ENCODE data around the gene DDT.
"Not testable (repeated sequence)": the region's sequence is repeated elsewhere in the genome, so short reads cannot be mapped to it uniquely, and the experiment has no call there.

Gene DDT

DNA sequence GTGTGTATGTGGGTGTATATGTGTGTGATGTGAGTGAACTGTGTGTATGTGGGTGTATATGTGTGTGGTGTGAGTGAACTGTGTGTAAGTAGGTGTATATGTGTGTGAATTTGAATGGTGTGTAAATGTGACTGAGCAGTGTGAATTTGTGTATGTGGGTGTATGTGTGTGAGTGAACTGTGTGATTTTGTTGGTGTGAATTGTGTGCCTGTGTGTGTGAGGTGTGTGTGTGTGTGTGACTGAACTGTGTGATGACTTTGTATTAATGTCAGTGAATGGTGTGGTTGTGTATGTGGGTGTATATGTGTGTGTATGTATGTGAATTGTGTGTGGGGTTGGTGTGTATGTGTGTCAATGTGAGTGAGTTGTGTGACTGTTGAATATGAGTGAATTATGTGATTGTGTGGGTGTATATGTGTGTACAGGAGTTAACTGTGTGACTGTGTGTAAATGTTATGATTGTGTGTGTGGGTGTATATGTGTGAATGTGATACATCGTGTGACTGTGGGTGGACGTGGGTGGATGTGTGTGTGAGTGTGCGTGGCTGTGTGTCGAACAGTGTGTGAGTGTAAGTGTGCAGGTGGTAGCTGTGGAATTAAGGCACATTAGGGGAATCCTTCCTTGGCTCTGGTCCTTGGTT is 12.4 kb upstream of the DDT start:
- DNase-seq, result not testable (repeated sequence)

DNA sequence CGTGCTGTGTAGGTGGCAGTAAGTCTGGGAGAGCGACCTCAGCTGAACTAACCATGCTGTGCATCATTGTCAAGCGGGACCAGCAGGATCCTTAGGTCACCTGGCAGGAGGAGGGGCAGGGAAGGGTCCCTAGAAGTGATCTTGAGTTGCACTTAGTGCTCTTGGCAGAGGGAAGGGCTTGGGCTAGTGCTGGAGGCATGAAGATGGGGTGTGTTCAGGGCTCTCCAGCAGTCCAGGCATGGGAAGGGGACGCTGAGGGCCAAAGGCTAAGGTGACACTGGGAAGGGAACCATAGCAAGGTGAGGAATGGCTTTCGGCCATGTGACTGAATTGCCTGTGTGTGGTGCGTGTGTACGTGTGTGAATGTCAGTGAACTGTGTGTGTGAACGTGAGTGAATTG is 11.8 kb upstream of the DDT start:
- not testable (repeated sequence) for DNase-seq

DNA sequence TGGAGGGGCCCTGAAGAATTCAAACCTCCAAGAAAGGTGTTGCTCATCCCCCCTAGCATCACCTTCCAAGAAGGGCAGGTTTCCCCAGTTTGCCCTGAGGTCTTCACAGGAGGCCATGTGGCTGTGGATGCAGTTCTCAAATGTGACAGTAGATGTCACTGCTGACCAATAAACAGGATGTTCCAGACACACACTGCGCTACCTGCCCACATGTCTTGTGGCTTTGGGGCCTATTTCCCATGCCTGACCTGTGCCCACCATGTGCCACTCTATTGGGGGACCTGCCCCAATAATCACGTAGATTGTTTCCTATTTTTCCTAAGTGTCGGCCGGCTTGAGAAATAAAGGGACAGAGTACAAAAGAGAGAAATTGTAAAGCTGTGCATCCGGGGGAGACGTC is 10.2 kb upstream of the DDT start:
- no peak for DNase-seq

DNA sequence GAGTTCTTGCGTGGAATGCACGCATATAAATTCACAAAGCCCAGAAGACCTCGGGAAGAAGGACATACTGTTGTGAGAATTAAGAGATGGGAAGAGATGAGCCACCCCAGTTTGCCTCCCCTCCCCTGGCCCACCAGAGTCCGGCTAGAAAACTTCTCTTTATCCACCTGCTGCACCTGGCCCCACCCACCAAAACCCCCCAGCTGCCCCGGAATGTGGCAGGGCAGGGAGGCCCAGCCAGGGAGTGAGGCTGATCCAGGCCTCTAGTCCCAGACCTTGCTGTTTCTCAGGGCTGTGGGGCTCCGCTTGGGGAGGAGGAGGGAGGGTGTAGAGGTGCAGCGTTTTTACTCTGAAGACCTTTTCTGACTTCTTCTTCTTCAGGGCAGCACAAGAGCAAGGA is 6.3 kb upstream of the DDT start:
- not testable (repeated sequence) for DNase-seq

DNA sequence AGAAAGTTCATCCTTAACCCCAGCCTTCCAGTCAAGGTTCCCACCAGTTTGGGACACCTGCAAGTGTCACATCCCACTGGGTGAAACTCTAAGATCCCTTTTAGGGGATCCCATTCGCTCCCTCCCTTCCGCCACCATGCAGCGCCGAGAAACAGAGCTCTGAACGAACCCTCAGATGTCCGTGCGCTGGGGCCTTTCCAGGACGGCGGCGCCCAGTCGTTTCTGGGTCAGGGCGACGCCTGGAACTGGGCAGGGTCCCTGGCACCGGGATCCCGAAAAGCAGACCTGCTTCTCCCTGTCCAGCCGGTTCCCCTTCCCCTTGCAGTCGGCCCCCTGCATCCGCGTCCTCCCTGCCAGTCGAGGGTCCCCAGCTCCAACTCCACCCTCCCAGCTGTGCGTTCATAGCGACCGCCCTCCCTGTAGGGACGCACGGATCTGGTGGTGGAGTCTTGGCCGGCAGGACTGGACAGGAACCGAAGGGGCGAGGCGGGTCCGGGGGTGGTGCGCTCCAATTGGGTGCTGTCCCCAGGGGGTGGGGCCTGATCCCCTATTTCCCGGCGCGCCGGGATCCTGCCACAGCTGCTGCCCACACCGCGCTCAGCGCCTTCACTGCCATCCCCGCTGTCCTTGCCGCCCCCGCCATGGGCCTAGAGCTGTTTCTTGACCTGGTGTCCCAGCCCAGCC is 5.5 kb upstream of the DDT start, which contains the start of gene GSTT2:
Gene GSTT2, plus strand, starts transcription at position 578 of the 684 bp plus-strand sequence.
- DNase-seq, result not testable (repeated sequence)

DNA sequence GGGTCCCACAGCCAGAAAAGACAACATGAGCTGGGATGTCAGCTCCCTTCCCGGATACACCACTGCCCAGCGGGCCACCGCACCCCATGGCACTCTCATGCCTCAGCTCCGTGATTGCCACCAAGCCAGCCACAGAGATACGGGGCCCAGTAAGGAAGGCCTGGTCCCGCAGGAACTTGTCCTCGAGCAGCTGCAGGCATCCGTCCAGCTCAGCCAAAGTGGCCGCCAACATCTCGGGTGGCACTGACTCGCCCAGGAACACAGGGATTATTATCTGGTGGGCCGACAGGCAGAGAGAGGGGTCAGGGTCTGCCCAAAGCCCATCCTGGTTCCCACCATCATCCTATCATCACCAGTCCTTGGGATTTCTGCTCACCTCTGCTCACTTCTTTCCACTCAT is 3.1 kb upstream of the DDT start:
- DNase-seq, result not testable (repeated sequence)

DNA sequence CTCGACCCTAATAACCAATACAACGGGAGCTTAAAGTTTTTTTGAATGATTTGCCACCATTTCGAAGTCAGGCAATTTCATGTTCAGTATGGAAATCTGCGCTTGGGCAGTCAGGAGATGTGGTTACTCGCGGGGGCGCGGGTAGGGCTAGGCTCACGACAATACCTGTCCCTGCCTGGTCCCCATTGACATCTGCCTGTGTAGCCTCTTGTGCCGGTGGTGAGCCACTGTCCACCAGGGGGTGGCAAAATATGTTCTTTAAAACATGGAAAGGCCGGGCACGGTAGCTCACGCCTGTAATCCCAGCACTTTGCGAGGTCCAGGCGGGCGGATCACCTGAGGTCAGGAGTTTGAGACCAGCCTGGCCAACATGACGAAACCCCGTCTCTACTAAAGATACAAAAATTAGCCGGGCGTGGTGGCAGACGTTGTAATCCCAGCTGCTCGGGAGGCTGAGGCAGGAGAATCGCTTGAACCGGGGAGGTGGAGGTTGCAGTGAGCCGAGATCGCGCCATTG is 653 bp upstream of the DDT start:
- DNase-seq, result not testable (repeated sequence)

DNA sequence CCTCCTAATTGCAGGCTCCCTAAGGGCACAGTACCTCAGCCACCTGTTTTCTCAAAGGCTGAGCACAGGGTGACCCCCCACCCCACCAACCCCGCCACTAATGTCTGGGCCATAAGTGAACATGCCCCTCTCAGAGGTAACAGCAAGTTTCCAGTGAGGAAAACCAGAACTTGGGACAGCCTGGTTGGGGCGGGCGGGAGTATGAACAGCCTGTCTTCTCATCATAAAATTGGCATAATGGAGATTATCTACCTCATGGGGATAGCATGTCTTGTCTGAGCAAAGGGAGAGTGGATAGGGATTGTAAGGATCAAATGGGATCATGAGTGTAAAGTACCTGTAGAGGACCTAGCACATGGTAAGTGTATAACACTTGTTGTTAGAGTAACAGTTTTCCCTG is 2.3 kb downstream of the DDT start:
- DNase-seq, result not testable (repeated sequence)

DNA sequence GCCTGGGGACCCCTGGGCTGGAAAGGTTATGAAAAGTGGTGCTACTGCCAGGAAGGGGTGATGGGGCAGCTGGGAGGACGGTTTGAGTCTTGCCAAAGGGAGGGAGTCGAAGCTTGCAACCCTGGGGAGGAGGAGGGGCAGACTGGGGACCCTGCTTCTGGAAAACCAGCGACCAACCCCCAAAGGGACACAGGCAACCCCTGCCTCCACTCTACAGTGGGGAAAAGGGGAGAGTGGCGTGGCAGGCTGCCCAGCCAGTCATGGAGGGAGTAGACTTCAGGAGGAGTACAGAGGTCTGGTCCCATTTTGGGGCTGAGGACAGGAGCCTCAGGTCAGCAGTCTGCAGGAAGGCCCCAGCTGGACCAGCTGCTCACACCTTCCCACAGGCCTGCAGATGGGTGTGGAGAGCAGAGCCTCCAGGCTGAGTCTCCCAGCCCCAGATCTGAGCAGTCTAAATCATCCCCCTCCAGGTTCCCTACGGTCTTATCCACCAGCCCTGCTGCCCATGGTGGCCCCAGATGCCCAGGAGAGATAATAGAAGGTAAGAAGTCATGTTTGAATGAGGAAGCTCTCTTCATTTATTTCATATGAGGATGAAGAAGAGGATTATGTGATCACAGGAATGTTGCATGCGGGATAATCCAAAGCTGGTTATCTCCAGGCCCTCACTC is 3.3 kb downstream of the DDT start:
- DNase-seq, result no peak

DNA sequence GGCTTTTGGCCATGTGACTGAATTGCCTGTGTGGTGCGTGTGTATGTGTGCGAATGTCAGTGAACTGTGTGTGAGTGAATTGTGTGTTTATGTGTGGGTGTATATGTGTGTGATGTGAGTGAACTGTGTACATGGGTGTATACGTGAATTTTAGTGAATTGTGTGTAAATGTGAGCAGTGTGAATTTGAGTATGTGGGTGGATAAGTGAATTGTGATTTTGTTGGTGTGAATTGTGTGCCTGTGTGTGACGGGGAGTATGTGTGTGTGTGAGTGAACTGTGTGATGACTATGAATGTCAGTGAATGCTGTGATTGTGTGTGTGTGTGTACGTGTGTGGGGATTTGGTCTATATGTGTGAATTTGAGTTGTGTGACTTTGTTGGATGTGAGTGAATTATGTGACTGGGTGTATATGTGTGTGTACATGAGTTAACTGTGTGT is 4.0 kb downstream of the DDT start:
- no peak for DNase-seq

DNA sequence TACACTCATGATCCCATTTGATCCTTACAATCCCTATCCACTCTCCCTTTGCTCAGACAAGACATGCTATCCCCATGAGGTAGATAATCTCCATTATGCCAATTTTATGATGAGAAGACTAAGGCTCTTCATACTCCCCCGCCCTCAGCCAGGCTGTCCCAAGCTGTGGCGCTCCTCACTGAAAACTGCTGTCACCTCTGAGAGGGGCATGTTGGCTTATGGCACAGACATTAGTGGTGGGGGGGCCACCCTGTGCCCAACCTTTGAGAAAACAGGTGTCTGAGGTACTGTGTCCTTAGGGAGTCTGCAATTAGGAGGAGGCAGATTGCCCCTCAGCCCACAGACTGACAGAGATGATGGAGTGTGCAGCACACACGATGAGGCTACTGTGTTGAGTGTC is 5.2 kb downstream of the DDT start:
- DNase-seq, result no peak

DNA sequence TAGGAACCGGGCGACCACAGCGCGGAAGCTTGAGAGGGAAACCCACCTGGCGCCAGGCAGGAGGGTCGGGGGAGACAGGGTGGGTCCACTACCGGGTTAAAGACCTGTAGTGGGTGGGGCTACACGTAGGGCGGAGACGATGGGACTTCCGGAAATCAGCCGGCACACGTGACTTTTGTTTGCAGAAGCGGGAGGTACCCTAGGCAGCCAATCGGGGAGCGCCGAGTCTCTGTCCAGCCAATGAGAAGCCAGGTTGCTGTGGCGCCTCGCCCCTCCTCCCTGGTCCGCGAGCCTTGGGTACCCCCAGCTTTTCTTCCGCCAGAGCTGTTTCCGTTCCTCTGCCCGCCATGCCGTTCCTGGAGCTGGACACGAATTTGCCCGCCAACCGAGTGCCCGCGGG is 7.7 kb downstream of the DDT start, which contains the start of gene DDTL:
Gene DDTL, plus strand, starts transcription at position 321 of the 400 bp plus-strand sequence. Its CDS starts 27 bp downstream, at position 348.
- DNase-seq, result not testable (repeated sequence)

DNA sequence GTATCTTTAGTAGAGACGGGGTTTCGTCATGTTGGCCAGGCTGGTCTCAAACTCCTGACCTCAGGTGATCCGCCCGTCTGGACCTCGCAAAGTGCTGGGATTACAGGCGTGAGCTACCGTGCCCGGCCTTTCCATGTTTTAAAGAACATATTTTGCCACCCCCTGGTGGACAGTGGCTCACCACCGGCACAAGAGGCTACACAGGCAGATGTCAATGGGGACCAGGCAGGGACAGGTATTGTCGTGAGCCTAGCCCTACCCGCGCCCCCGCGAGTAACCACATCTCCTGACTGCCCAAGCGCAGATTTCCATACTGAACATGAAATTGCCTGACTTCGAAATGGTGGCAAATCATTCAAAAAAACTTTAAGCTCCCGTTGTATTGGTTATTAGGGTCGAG is 8.1 kb downstream of the DDT start:
- not testable (repeated sequence) for DNase-seq

DNA sequence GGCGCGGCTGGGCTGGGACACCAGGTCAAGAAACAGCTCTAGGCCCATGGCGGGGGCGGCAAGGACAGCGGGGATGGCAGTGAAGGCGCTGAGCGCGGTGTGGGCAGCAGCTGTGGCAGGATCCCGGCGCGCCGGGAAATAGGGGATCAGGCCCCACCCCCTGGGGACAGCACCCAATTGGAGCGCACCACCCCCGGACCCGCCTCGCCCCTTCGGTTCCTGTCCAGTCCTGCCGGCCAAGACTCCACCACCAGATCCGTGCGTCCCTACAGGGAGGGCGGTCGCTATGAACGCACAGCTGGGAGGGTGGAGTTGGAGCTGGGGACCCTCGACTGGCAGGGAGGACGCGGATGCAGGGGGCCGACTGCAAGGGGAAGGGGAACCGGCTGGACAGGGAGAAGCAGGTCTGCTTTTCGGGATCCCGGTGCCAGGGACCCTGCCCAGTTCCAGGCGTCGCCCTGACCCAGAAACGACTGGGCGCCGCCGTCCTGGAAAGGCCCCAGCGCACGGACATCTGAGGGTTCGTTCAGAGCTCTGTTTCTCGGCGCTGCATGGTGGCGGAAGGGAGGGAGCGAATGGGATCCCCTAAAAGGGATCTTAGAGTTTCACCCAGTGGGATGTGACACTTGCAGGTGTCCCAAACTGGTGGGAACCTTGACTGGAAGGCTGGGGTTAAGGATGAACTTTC is 13.0 kb downstream of the DDT start, which contains the start of gene GSTT2B:
Gene GSTT2B, minus strand, starts transcription at position 112 of the 688 bp plus-strand sequence. Its CDS starts 64 bp downstream, at position 48.
- not testable (repeated sequence) for DNase-seq

DNA sequence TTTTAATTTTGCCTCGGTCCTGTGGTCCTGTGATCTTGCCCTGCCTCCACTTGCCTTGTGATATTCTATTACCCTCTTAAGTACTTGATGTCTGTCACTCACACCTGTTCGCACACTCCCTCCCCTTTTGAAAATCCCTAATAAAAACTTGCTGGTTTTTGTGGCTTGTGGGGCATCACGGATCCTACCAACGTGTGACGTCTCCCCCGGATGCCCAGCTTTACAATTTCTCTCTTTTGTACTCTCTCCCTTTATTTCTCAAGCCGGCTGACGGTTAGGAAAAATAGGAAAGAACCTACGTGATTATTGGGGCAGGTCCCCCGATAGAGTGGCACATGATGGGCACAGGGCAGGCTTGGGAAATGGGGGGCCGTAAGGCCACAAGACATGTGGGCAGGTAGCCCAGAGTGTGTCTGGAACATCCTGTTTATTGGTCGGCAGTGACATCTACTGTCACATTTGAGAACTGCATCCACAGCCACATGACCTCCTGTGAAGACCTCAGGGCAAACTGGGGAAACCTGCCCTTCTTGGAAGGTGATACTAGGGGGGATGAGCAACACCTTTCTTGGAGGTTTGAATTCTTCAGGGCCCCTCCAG is 17.8 kb downstream of the DDT start:
- DNase-seq, result not testable (repeated sequence)

DNA sequence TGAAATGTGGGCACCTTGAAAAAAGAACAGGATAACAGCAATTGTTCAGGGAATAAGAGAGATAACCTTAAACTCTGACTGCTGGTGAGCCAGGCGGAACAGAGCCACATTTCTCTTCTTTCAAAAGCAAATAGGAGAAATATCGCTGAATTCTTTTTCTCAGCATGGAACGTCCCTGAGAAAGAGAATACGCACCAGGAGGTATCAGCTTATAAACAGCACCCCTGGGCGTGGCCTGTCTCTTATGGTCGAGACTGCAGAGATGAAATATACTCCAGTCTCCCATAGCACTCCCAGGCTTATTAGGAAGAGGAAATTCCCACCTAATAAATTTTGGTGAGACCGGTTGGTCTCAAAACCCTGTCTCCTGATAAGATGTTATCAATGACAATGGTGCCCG is 18.4 kb downstream of the DDT start:
- DNase-seq, result not testable (repeated sequence)

DNA sequence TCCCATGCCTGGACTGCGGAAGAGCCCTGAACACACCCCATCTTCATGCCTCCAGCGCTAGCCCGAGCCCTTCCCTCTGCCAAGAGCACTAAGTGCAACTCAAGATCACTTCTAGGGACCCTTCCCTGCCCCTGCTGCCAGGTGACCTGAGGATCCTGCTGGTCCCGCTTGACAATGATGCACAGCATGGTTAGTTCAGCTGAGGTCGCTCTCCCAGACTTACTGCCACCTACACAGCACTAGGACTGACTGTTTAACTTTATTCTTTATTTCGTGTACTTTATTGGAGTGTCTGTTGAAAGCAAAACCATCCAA is 19.3 kb downstream of the DDT start:
- DNase-seq, result not testable (repeated sequence)

DNA sequence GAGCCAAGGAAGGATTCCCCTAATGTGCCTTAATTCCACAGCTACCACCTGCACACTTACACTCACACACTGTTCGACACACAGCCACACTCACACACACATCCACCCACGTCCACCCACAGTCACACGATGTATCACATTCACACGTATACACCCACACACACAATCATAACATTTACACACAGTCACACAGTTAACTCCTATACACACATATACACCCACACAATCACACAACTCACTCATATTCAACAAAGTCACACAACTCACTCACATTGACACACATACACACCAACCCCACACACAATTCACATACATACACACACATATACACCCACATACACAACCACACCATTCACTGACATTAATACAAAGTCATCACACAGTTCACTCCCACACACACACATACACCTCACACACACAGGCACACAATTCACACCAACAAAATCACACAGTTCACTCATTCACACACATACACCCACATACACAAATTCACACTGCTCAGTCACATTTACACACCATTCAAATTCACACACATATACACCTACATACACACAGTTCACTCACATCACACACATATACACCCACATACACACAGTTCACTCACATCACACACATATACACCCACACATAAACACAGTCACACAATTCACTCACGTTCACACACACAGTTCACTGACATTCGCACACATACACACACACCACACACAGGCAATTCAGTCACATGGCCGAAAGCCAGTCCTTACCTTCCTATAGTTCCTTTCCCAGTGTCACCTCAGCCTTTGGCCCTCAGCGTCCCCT is 19.8 kb downstream of the DDT start:
- not testable (repeated sequence) for DNase-seq

DNA sequence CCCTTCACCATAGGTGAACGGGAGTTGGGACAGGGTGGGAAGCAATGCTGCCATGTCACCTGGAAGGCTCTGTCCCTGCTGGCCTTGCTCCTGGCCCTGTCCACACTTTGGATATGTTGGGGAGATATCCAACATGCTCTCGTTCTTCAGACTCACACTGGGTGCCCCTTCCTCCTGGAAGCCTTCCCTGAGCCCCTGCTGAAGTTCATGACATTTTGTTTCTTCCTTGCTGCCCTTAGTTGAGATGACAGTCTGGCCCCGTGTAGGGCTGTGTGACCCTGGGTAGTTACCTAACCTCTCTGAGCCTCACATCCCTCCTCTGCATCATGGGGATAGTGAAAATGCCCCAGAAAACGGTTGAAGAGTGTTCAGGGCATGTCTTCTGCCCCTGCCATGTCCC is 20.8 kb downstream of the DDT start:
- not testable (repeated sequence) for DNase-seq

DNA sequence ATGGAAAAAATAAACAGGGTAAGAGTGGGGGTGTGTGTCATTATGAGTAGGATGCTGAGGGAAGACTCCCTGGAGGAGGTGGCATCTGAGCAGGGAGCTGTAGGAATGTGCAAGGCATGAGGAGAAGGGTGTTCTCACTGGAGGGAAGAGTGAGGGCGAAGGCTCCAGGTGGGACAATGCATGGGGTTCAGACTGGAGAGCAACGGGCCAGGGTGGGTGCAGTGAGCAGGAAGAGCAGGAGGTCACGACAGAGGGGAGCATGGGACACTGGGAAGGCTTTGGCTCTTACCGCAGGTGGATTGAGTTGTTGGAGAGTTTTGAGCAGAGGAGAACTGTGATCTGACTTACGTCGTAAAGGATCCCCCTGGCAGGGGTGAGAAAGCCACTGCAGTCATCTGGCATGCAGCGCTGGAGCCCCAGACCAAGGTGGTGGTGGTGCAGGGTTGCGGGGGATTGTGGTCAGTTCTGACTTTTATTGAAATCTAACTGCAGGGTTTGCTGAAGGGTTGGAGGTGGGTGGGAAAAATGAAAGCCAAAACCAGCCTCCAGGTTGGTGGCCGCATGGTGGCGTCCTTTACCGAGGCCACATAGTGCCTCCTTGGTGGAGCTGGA is 21.3 kb downstream of the DDT start:
- not testable (repeated sequence) for DNase-seq

DNA sequence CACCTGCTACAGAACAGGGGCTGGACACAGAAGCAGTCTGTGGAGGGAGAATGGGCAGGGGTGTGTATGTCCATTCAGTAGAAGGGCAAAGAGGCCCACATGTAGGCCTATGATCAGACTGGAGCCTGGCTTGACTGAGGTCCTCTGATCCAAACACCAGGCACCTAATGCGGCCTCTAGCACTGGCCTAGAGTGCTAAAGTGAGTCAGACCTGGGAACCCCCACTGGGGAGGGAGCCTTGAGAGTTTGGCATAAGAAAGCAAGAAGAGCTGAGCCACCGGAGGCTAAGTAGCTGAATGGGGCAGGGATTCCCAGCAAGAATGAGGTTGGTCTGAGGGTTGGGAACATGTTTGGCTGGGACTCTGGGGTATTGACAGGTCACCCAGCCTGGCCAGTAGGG is 22.9 kb downstream of the DDT start:
- not testable (repeated sequence) for DNase-seq

Measured in GOT3 (cell line).